ENCODE data around the gene SRSF7.
"Not testable (repeated sequence)": the region's sequence is repeated elsewhere in the genome, so short reads cannot be mapped to it uniquely, and the experiment has no call there.

Gene SRSF7

DNA sequence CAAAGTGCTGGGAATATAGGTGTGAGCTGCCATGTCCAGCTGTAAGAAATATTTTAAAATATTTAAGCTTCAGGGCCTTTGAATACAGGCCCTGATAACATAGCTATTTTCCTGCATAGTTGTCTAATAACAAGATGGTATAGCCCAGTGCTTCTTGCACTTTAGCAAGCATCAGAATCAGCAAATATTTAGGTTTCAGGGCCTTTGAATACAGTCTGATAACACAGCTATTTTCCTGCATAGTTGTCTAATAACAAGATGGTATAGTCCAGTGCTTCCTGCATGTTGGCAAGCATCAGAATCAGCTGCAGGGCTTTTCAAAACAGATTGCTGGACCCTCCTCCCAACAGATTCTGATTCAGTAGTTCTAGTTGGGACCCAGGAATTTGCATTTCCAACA is 32.4 kb upstream of the SRSF7 start:
- Histone ChIP-seq H3K4me1 (ENCODE audit: control insufficient read depth, insufficient read depth, low read length, poor library complexity, severe bottlenecking) (peaks cover 3% of the 10 kb centered on the region), H3K9me3 (ENCODE audit: control insufficient read depth, low read length) (no peaks in the 10 kb centered on the region), H3K27ac (ENCODE audit: low read depth, low read length, severe bottlenecking) (peak overlapping the region; percentile 41)

DNA sequence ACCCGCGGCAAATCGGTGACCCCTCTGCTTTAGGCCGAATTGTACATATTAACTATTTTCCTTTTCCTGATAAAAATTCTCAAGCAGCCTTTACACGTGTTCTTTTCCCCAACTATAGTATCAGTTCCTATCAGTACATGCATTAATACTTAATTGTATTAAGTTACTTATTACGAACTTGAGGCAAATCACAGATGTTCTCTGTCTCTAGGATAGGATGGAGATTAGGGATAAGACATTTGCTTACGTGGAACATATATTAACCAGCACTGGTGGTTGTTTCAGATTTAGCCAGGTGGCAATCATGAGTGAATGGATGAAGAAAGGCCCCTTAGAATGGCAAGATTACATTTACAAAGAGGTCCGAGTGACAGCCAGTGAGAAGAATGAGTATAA is 27.5 kb upstream of the SRSF7 start:
- peak overlapping the region; percentile 85 for H3K4me3 ChIP-seq (ENCODE audit: extremely low read depth, insufficient read depth, low read length, poor library complexity, severe bottlenecking)
- H3K9me3 ChIP-seq (ENCODE audit: control insufficient read depth, low read length): no peaks in the 10 kb centered on the region
- peaks cover under 1% of the 10 kb centered on the region for H3K4me1 ChIP-seq (ENCODE audit: control insufficient read depth, insufficient read depth, low read length, poor library complexity, severe bottlenecking)
- WGBS, 2 experiments (ENCODE audit: insufficient coverage in 2 of 2): 26 to 86% methylated on average over 1 to 5 of the region's 8 CpGs
- H3K27ac ChIP-seq (ENCODE audit: low read depth, low read length, severe bottlenecking): peak overlapping the region; percentile 46
- H3K36me3 ChIP-seq (ENCODE audit: control insufficient read depth, insufficient read depth, low read length): peaks cover 22% of the 10 kb centered on the region

More for the DNA sequence above, 32.4 kb upstream of the SRSF7 start:
- Histone ChIP-seq H3K4me3 (ENCODE audit: extremely low read depth, insufficient read depth, low read length, poor library complexity, severe bottlenecking) (no peak overlapping the region), H3K36me3 (ENCODE audit: control insufficient read depth, insufficient read depth, low read length) (peaks cover 22% of the 10 kb centered on the region)

DNA sequence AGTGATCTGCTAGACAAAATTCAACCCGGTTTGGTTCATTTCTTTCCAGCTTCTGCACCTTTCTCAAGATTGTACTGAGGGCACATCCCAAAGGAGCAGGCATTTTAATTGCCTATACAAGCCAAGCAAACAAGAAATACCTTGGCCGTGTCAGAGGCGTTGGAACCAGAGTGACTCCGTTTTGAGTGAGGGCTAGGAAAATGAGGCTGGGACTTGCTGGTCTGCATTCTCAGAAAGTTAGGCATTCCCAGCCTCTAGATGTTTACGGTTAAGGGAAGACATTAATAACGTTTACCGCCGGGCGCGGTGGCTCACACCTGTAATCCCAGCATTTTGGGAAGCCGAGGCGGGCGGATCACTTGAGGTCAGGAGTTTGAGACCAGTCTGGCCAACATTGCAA is 25.4 kb upstream of the SRSF7 start:
- no peaks in the 10 kb centered on the region for H3K4me1 ChIP-seq (ENCODE audit: control insufficient read depth, insufficient read depth, low read length, poor library complexity, severe bottlenecking)
- H3K36me3 ChIP-seq (ENCODE audit: control insufficient read depth, insufficient read depth, low read length): peaks cover 15% of the 10 kb centered on the region
- H3K9me3 ChIP-seq (ENCODE audit: control insufficient read depth, low read length): no peaks in the 10 kb centered on the region
- no peak overlapping the region for H3K4me3 ChIP-seq (ENCODE audit: extremely low read depth, insufficient read depth, low read length, poor library complexity, severe bottlenecking)
- H3K27ac ChIP-seq (ENCODE audit: low read depth, low read length, severe bottlenecking): no peak overlapping the region
- 86 to 96% methylated on average over 5 to 11 of the region's 13 CpGs for WGBS, 2 experiments (ENCODE audit: insufficient coverage in 2 of 2)

DNA sequence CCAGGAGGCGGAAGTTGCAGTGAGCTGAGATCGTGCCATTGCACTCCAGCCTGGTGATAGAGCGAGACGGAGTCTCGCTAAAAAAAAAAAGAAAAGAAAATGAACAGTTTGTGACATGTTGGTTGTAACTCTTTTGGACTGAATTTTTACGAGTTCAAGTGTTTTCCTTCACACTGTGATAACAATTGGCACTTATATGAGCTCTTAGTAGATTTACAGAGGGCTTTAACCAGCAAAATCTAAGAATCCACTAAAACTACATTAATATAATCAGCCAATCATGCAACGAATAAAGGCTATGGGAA is 24.7 kb upstream of the SRSF7 start:
- no peaks in the 10 kb centered on the region for H3K4me1 ChIP-seq (ENCODE audit: control insufficient read depth, insufficient read depth, low read length, poor library complexity, severe bottlenecking)
- H3K27ac ChIP-seq (ENCODE audit: low read depth, low read length, severe bottlenecking): no peak overlapping the region
- H3K9me3 ChIP-seq (ENCODE audit: control insufficient read depth, low read length): no peaks in the 10 kb centered on the region
- no peak overlapping the region for H3K4me3 ChIP-seq (ENCODE audit: extremely low read depth, insufficient read depth, low read length, poor library complexity, severe bottlenecking)
- 67 to 100% methylated on average over 1 of the region's 7 CpGs for WGBS, 2 experiments (ENCODE audit: insufficient coverage in 2 of 2)
- H3K36me3 ChIP-seq (ENCODE audit: control insufficient read depth, insufficient read depth, low read length): peaks cover 10% of the 10 kb centered on the region

DNA sequence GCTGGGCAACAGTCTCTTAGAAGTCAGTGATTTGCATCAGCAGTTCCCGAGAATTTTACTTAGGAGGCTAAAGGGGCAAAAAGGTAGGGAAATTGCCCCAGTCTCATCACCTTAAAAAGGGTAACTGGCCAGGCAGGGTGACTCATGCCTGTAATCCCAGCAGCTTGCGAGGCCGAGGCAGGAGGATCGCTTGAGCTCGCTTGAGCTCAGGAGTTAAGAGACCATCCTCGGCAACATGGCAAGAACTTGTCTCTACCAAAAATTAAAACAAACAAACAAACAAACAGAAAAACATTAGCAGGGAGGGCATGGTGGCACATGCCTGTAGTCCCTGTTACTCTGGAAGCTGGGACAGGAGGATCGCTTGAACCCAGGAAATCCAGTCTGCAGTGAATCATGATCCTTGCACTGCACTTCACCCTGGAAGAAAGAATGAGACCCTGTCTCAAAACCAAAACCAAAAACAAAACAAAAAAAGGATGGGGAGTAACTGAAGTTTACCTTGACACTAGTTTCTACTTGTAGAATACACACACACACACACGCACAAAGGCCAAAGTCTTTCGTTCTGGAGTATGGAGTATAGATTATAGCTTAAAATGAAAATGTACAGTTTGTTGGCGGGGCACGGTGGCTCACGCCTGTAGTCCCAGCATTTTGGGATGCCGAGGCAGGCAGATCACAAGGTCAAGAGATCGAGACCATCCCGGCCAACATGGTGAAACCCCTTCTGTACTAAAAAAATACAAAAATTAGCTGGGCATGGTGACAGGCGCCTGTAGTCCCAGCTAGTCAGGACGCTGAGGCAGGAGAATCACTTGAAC is 24.1 kb upstream of the SRSF7 start:
- Histone ChIP-seq H3K27ac (ENCODE audit: low read depth, low read length, severe bottlenecking) (no peak overlapping the region), H3K36me3 (ENCODE audit: control insufficient read depth, insufficient read depth, low read length) (peaks cover 5% of the 10 kb centered on the region), H3K9me3 (ENCODE audit: control insufficient read depth, low read length) (no peaks in the 10 kb centered on the region), H3K4me1 (ENCODE audit: control insufficient read depth, insufficient read depth, low read length, poor library complexity, severe bottlenecking) (no peaks in the 10 kb centered on the region), H3K4me3 (ENCODE audit: extremely low read depth, insufficient read depth, low read length, poor library complexity, severe bottlenecking) (no peak overlapping the region)
- WGBS, 2 experiments (ENCODE audit: insufficient coverage in 2 of 2): 84 to 91% methylated on average over 11 to 14 of the region's 17 CpGs

DNA sequence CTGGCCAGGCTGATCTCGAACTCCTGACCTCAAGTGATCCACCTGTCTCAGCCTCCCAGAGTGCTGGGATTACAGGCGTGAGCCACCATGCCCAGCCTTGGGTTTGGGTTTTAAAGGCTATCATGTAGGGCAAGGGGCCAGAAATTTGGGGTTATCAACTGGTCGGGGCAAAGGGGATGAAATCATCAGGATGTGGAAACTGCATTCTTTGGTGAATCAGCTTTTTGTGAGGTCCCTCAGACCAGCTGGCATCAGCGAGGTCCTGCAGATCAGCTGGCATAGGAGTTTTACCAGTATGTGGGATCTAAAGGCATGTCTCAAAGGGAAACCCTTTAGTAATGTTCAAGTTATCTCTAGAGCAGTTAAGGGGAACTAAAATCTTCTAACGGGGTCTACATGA is 20.5 kb upstream of the SRSF7 start:
- H3K9me3 ChIP-seq (ENCODE audit: control insufficient read depth, low read length): no peaks in the 10 kb centered on the region
- H3K36me3 ChIP-seq (ENCODE audit: control insufficient read depth, insufficient read depth, low read length): no peaks in the 10 kb centered on the region
- H3K4me3 ChIP-seq (ENCODE audit: extremely low read depth, insufficient read depth, low read length, poor library complexity, severe bottlenecking): no peak overlapping the region
- no peaks in the 10 kb centered on the region for H3K4me1 ChIP-seq (ENCODE audit: control insufficient read depth, insufficient read depth, low read length, poor library complexity, severe bottlenecking)
- 95 to 96% methylated on average over 5 of the region's 5 CpGs for WGBS, 2 experiments (ENCODE audit: insufficient coverage in 2 of 2)
- no peak overlapping the region for H3K27ac ChIP-seq (ENCODE audit: low read depth, low read length, severe bottlenecking)

DNA sequence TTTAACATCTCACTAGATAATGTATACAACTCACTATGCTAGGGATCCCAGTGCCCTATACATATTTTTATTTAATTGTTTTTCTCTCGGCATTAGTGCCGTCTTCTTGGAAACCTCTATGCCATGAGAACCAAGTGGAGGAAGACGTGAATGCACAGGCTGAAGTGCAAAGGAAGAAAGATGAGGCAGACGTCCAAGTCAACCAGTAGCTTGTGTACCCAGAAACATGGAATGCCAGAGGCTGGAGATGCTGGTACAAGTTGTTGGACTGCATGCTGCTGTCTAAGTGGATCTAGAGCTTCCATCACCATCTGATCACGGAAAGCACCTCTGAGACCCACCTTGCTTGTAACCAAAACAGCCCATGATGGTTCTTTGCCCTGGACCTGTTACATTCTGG is 14.4 kb upstream of the SRSF7 start:
- Histone ChIP-seq H3K9me3 (ENCODE audit: control insufficient read depth, low read length) (no peaks in the 10 kb centered on the region), H3K4me3 (ENCODE audit: extremely low read depth, insufficient read depth, low read length, poor library complexity, severe bottlenecking) (no peak overlapping the region), H3K4me1 (ENCODE audit: control insufficient read depth, insufficient read depth, low read length, poor library complexity, severe bottlenecking) (no peaks in the 10 kb centered on the region), H3K36me3 (ENCODE audit: control insufficient read depth, insufficient read depth, low read length) (no peaks in the 10 kb centered on the region), H3K27ac (ENCODE audit: low read depth, low read length, severe bottlenecking) (no peak overlapping the region)
- 91 to 92% methylated on average over 2 to 5 of the region's 5 CpGs for WGBS, 2 experiments (ENCODE audit: insufficient coverage in 2 of 2)

DNA sequence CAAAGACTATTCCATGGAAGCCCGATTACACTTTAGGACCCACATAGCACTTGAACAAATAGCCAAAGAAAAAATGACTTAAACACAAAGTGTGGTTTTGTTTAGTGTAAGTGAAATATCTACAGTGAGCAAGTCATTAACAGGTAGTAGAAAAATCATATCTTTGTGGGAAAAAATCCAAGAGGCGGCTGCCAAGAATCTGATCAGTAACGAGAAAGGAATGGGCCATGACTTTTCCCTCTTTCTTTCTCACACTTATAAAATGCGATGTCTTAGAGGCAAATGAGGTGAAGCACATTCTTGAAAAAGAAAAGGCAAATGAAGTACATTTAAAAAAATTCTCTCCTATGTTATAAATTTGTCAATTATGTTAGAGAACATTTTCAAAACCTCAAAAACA is 14.0 kb upstream of the SRSF7 start:
- WGBS, 2 experiments (ENCODE audit: insufficient coverage in 2 of 2): no CpG with 5 or more reads among the region's 4 CpGs
- Histone ChIP-seq H3K9me3 (ENCODE audit: control insufficient read depth, low read length) (no peaks in the 10 kb centered on the region), H3K27ac (ENCODE audit: low read depth, low read length, severe bottlenecking) (no peak overlapping the region), H3K4me1 (ENCODE audit: control insufficient read depth, insufficient read depth, low read length, poor library complexity, severe bottlenecking) (no peaks in the 10 kb centered on the region), H3K4me3 (ENCODE audit: extremely low read depth, insufficient read depth, low read length, poor library complexity, severe bottlenecking) (no peak overlapping the region), H3K36me3 (ENCODE audit: control insufficient read depth, insufficient read depth, low read length) (no peaks in the 10 kb centered on the region)

DNA sequence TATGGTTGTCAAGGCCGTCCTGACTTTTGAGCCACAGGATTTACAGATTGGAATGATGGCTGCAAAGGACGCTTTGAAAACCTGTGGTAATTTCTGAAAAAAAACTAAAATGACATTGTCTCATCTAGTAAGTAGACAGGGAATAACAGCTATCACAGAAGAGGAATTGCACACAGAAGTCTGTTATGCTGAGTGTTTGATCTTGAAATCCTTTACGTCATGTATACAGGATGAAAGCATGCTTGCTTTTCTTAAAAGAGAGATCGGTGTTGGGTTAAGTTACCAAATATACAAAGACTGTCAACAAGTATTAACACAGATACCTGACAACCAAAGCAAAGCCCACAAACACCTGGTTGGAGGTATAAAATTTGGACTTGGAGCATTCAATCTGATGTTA is 12.6 kb upstream of the SRSF7 start:
- 83 to 100% methylated on average over 2 of the region's 4 CpGs for WGBS, 2 experiments (ENCODE audit: insufficient coverage in 2 of 2)
- no peaks in the 10 kb centered on the region for H3K36me3 ChIP-seq (ENCODE audit: control insufficient read depth, insufficient read depth, low read length)
- no peaks in the 10 kb centered on the region for H3K4me1 ChIP-seq (ENCODE audit: control insufficient read depth, insufficient read depth, low read length, poor library complexity, severe bottlenecking)
- no peak overlapping the region for H3K27ac ChIP-seq (ENCODE audit: low read depth, low read length, severe bottlenecking)
- no peak overlapping the region for H3K4me3 ChIP-seq (ENCODE audit: extremely low read depth, insufficient read depth, low read length, poor library complexity, severe bottlenecking)
- no peaks in the 10 kb centered on the region for H3K9me3 ChIP-seq (ENCODE audit: control insufficient read depth, low read length)

DNA sequence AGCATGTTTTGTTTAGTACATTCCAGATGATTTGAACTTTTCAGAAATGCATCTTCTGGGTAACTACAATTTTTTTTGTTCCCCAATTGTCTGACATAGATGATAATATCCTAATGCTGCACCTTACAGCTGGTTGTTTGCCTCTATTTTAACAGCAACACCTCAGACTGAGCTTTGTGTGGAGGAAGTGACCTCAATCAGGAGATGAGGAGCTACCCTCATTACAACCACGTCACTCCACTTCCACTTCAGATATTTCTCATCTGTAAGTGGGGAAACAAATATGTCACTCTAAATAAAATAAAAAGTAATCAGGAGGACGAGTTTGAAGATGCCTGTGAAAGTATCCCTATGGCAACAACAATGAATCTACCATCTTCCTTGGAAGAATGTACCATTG is 12.1 kb upstream of the SRSF7 start:
- H3K9me3 ChIP-seq (ENCODE audit: control insufficient read depth, low read length): no peaks in the 10 kb centered on the region
- H3K36me3 ChIP-seq (ENCODE audit: control insufficient read depth, insufficient read depth, low read length): no peaks in the 10 kb centered on the region
- no peaks in the 10 kb centered on the region for H3K4me1 ChIP-seq (ENCODE audit: control insufficient read depth, insufficient read depth, low read length, poor library complexity, severe bottlenecking)
- WGBS, 2 experiments (ENCODE audit: insufficient coverage in 2 of 2): no CpG with 5 or more reads among the region's 2 CpGs
- H3K4me3 ChIP-seq (ENCODE audit: extremely low read depth, insufficient read depth, low read length, poor library complexity, severe bottlenecking): no peak overlapping the region
- no peak overlapping the region for H3K27ac ChIP-seq (ENCODE audit: low read depth, low read length, severe bottlenecking)

DNA sequence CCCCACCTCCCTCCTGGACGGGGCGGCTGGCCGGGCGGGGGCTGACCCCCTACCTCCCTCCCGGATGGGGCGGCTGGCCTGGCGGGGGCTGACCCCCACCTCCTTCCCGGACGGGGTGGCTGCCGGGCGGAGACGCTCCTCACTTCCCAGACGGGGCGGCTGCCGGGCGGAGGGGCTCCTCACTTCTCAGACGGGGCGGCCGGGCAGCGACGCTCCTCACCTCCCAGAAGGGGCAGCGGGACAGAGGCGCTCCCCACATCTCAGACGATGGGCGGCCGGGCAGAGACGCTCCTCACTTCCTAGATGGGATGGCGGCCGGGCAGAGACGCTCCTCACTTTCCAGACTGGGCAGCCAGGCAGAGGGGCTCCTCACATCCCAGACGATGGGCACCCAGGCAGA is 4.7 kb upstream of the SRSF7 start:
- WGBS, 2 experiments (ENCODE audit: insufficient coverage in 2 of 2): 98 to 100% methylated on average over 8 to 9 of the region's 31 CpGs
- not testable (repeated sequence) for H3K4me3 ChIP-seq (ENCODE audit: extremely low read depth, insufficient read depth, low read length, poor library complexity, severe bottlenecking); H3K4me1 ChIP-seq (ENCODE audit: control insufficient read depth, insufficient read depth, low read length, poor library complexity, severe bottlenecking); H3K36me3 ChIP-seq (ENCODE audit: control insufficient read depth, insufficient read depth, low read length); H3K27ac ChIP-seq (ENCODE audit: low read depth, low read length, severe bottlenecking); H3K9me3 ChIP-seq (ENCODE audit: control insufficient read depth, low read length)

All from mesodermal cell (in vitro differentiated cells).